GM12892 (cell line): ENCODE results near the gene MFSD8.

ENCODE experiments used
- POLR2A ChIP-seq: IDR thresholded peaks from 2 replicates; pipeline ENCODE4 v1.6.1; 2011; ENCODE audit warnings: low read depth, low read length, control low read depth
- POLR2AphosphoS5 ChIP-seq: IDR thresholded peaks from 2 replicates; pipeline ENCODE4 v1.6.1; 2011; ENCODE audit warnings: low read depth, low read length, control low read depth
- TAF1 ChIP-seq: IDR thresholded peaks from 2 replicates; pipeline ENCODE4 v1.6.1; 2011; ENCODE audit warnings: low read depth, mild to moderate bottlenecking, control low read depth, low read length, borderline replicate concordance

DNA sequence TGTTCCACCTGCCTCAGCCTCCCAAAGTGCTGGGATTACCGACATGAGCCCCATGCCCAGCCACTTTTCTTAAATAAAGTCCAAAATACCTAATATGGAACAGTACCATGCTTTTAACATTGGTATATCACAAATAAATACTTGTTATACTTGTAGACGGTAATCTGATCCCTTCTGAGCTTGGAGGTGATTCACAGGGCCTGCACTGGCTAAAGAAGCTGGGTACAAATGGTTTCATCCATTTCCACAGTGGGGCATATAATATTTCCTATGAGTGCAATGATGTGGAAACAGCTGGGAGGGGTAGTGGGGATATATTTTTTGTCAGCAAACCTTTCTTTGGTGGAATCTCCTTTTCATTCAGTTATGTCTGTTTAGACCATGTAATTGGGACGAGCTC is 48.5 kb downstream of the MFSD8 start:
- TF ChIP-seq POLR2A (no peak), POLR2AphosphoS5 (no peak), TAF1 (no peak)
